ENCODE measurements around the gene ERG. TPM values are rescaled to one million over a fixed set of nuclear protein-coding genes. Genes with fewer than 3 reads are reported as not detected.

ERG gene
- total RNA-seq, 2 donors from 2014 or later: 16.1 to 27.2 TPM

DNA sequence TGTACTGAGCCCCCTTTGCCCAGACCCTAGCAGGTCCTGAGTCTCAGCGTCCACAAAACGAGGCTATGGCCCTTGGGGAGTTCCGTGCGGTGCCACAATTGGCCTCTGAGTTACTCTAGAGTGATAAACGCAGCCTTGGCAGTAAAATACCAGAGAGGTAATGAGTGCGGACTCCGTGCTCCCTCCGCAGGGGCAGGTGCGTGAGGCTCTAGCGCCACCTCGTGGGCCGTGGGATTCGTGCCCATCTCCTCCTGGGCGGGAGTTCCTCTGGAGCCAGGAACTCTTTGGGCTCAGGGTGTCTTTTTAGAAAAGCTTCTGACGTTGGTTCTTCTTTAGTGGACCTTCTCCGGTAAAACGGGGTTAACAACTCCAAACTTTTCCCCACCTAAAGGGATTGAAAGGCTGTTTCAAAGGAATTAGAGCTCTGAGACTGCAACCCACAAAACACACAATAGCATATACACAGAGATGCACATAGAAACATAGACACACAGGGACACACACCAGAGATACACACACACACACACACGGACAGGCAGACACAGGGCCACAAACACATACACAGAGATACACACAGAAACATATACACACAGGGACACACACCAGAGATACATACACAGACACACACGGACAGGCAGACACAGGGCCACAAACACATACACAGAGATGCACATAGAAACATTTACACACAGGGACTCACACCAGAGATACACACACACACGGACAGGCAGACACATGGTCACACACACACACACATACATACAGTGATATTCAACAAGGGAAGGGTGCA, 142.1 kb downstream of the ERG start:
- ATAC-seq: peak; percentile 86 to 88
- intact Hi-C loops (cut with DNase I): loop anchor here (2.0 to 10.0 kb wide), 4 partner anchors 197 to 681 kb away; no protein-coding TSS in a partner anchor
- DNase-seq: peak; percentile 83

GRCh38 chr21:38355353-38355752, 142.9 kb downstream of the ERG start:
- DNase-seq (no peak), ATAC-seq (no peak)
- intact Hi-C loops (cut with DNase I): loop anchor here (2.0 to 10.0 kb wide), 4 partner anchors 197 to 681 kb away; no protein-coding TSS in a partner anchor

- ATAC-seq (no peak), DNase-seq (no peak)
- intact Hi-C loops (cut with DNase I): loop anchor here (2.0 to 10.0 kb wide), 6 partner anchors 137 to 680 kb away; no protein-coding TSS in a partner anchor
Observed at GRCh38 chr21:38354746-38355145, 143.5 kb downstream of the ERG start.

- ATAC-seq: no peak
- intact Hi-C loops (cut with DNase I): loop anchor here (2.0 to 10.0 kb wide), 5 partner anchors 137 to 679 kb away; no protein-coding TSS in a partner anchor
- DNase-seq: no peak
Observed at GRCh38 chr21:38354231-38354630, 144.0 kb downstream of the ERG start.

DNA sequence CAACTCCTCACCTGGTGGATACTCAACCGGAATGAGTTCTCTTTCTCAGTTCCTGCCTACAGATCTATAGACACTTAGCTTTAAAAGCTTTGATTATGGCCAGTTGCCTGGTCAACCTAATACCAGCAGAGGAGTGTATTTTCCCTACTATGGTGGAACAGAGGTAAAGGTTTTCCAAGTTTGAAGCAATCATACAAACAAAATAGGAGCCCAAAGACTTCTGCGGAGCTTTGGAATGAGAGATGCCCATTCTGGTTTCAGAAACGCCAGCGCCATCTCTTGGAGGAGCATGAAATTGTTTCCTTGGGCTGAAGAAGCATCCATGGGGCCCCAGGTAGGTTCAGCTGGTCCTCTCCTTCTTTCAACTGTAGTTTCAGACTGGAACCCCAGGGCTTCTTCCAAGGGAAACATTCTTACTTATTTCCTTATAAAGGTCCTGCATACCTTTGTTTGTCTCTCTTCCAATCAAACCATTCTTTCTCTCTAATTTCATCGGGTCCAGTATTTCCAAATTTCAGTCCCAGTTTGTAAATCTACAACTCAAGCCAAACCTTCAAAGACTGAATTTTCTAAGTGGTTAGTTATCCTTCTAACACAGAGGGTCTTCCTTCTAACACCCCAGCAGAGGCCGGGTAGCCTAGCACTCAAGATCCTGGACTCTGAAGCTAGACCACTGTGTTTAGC, 145.6 kb downstream of the ERG start:
- ATAC-seq: peak; percentile 23 to 50
- intact Hi-C loops (cut with DNase I): loop anchor here (1.0 to 10.0 kb wide), 6 partner anchors 133 to 678 kb away; no protein-coding TSS in a partner anchor
- peak; percentile 65 for DNase-seq

DNA sequence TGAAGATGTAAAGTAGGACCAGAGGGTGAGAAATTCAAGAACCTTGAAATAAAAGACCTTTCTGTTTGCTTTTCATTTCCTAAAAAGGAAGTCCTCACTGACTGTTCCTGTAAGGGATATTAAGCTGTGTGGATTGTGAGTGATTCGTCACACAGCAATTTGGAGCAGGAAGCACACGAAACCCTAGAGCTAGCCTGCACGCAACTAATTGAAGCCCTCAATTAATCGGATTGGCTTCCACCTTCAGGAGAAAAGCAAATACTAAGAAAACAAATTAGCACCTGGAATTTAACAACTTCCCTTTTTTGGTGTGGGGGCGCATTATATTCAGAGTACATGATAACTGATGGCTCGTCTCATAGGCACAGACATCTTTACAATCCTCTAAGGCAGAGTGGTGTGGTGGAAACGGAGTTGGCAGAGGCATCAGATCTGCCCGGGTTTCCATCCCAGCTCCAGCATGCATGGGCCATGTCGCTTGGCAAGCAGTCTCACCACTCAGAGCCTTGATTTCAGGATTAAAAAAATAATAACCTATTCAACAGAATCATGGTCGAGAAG, 146.2 kb downstream of the ERG start:
- no peak for DNase-seq
- intact Hi-C loops (cut with DNase I): loop anchor here (1.0 to 10.0 kb wide), 6 partner anchors 133 to 677 kb away; no protein-coding TSS in a partner anchor
- ATAC-seq: peak in 1 of 2 donors; percentile 46

- DNase-seq: peak; percentile 45
- intact Hi-C loops (cut with DNase I): loop anchor here (5.0 to 10.0 kb wide), 4 partner anchors 134 to 677 kb away; no protein-coding TSS in a partner anchor
- ATAC-seq: peak; percentile 12 to 19
Observed at GRCh38 chr21:38351176-38351959, 146.9 kb downstream of the ERG start.

DNA sequence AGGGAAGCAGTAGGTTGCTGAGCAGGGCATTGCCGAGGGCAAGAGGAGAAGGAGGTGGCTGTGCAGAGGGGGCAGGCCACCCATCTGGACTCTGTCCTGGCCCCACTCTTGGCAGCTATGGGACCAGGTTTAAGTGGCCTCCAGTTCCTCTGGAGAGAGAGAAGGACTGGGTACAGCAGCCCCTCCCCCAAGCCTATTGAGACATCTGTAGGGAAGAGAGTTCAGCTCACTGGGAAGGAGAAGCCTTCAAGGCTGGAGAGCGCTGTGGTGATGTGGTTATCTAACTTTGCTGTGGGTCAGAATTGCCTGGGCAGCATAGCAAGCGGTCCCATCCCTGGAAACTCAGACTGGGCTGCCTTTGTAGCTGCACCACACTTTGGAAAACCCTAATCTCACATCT, 147.6 kb downstream of the ERG start:
- no peak for DNase-seq
- intact Hi-C loops (cut with DNase I): loop anchor here (5.0 to 10.0 kb wide), 4 partner anchors 133 to 676 kb away; no protein-coding TSS in a partner anchor
- ATAC-seq: peak in 1 of 2 donors; percentile 23

- intact Hi-C loops (cut with DNase I): loop anchor here (5.0 to 10.0 kb wide), 4 partner anchors 133 to 675 kb away; no protein-coding TSS in a partner anchor
- ATAC-seq (no peak), DNase-seq (no peak)
Observed at GRCh38 chr21:38349977-38350376, 148.3 kb downstream of the ERG start.

DNA sequence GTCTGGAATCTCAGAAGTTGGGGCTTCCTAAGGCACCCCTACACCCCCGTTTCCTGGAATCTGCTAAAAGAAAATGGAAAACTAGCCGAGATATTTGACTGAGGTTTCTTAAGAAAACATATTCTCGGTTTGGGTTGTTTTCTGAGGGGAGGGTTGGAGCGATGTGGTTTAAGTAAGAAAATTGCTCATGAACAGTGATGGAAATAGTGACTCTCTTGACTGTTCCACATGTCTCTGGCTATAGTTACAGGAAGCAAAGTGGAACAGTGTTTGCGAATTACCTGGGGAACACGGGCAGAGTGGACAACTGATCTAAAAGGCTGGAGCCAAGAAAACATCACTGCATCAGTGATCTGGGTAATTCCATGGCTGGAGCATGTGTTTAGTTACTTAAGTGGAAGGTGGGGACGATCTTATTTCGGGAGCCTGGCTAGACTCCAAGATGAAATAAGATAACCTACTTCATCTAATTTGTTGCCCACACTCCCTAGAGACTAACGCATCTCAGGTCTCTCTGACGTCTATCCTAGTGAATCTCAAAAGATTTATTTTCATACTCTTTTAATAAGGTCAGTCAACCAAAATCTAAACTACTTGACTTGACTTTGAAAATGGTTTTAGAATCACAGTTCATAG, 149.0 kb downstream of the ERG start:
- ATAC-seq: no peak
- intact Hi-C loops (cut with DNase I): no loop called here
- no peak for DNase-seq

DNA sequence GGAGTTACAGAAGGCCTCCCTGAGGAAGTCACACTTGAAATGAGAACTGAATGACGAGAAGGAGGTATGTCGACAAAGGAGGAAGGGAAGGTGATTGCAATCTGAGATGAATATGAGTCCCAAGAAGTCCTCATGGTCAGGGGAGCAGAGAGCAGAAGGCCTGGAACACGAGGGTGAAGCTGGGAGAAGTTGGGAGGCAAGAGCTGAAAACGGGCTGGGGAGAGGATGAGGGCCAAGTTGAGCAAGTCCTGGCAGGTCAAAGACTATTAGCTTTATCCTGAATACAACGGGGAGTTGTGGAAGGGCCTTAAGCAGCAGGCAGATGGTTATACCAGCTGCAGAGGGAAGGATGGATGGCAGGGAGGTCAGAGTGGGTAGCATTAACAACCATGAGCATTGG, 152.0 kb downstream of the ERG start:
- ATAC-seq (no peak), DNase-seq (no peak)
- intact Hi-C loops (cut with DNase I): no loop called here

DNA sequence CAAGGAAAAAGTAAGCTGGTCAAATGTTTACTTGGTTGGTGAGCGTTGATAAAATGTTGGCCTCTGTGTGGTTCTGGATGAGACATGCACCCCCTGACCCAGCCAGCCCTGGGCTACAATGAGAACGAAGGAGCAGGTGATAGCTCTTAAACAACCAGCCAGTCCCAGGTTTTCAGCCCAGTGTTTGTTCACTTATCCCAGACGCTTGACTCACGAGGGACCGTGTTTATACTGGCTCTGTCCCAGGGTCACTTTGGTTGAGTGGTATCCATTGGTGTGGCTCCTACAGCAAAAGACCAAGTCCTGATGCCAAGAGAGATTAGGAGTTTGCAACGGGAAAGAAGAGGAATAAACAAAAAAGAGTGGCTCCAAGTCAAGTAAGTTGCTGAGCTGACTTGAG, 154.6 kb downstream of the ERG start:
- intact Hi-C loops (cut with DNase I): no loop called here

GRCh38 chr21:38342739-38343138, 155.5 kb downstream of the ERG start:
- ATAC-seq (peak; percentile 50 to 59), DNase-seq (no peak)
- intact Hi-C loops (cut with DNase I): no loop called here

More for the DNA sequence above, 154.6 kb downstream of the ERG start:
- peak; percentile 41 to 84 for ATAC-seq
- DNase-seq: peak; percentile 51

DNA sequence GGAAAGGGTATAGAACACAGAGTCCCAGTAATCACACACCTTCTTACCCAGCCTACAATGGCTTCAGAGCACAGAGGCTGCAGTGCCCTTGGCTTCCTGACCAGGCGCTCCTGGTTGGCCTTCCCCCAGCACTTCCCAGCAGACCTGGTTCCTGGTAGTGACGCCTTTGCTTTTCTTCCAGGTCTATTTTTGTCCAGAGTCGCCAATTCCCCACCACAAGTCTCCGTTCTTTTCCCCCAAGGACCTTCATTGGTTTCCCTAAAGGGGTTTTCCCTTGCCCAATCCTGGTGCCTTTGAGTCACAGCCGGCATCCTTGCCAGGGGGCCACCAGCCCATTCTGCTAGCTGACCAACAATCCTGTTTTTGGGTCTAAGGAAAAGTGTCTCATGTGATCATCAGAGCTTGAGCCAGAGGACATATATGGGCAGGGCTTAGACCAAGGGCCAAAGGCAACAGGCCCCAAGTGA, 156.7 kb downstream of the ERG start:
- intact Hi-C loops (cut with DNase I): no loop called here
- ATAC-seq (peak in 1 of 2 donors; percentile 40), DNase-seq (peak; percentile 44)

GRCh38 chr21:38340131-38340530, 158.1 kb downstream of the ERG start:
- no peak for ATAC-seq
- DNase-seq: no peak
- intact Hi-C loops (cut with DNase I): no loop called here

- ATAC-seq: no peak
- intact Hi-C loops (cut with DNase I): no loop called here
- no peak for DNase-seq
Observed at GRCh38 chr21:38337793-38338192, 160.5 kb downstream of the ERG start.

- intact Hi-C loops (cut with DNase I): no loop called here
- no peak for DNase-seq
- ATAC-seq: peak in 1 of 2 donors; percentile 60
Observed at GRCh38 chr21:38334866-38335265, 163.4 kb downstream of the ERG start.

Measured in left cardiac atrium (tissue), 4 donors.